HG02763 (cell line): ENCODE data around the gene PARP8.
"Not testable (repeated sequence)": the region's sequence is repeated elsewhere in the genome, so short reads cannot be mapped to it uniquely, and the experiment has no call there.

ENCODE experiments used
- ATAC-seq: cut with Tn5 transposase; IDR thresholded peaks from one replicate; pipeline ENCODE4 v1.9.1; 2021; ENCODE audit warnings: mild to moderate bottlenecking, moderate library complexity; ENCODE audit not compliant: unreplicated experiment

Gene PARP8, protein sequence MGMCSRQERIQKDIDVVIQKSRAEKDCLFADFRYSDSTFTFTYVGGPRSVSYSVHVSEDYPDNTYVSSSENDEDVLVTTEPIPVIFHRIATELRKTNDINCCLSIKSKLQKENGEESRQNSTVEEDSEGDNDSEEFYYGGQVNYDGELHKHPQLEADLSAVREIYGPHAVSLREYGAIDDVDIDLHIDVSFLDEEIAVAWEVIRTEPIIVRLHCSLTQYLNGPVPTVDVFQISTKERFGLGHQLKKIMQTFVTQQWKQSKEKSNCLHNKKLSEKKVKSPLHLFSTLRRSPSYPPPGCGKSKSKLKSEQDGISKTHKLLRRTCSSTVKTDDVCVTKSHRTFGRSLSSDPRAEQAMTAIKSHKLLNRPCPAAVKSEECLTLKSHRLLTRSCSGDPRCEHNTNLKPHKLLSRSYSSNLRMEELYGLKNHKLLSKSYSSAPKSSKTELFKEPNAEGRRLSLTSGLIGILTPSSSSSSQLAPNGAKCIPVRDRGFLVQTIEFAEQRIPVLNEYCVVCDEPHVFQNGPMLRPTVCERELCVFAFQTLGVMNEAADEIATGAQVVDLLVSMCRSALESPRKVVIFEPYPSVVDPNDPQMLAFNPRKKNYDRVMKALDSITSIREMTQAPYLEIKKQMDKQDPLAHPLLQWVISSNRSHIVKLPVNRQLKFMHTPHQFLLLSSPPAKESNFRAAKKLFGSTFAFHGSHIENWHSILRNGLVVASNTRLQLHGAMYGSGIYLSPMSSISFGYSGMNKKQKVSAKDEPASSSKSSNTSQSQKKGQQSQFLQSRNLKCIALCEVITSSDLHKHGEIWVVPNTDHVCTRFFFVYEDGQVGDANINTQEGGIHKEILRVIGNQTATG

DNA sequence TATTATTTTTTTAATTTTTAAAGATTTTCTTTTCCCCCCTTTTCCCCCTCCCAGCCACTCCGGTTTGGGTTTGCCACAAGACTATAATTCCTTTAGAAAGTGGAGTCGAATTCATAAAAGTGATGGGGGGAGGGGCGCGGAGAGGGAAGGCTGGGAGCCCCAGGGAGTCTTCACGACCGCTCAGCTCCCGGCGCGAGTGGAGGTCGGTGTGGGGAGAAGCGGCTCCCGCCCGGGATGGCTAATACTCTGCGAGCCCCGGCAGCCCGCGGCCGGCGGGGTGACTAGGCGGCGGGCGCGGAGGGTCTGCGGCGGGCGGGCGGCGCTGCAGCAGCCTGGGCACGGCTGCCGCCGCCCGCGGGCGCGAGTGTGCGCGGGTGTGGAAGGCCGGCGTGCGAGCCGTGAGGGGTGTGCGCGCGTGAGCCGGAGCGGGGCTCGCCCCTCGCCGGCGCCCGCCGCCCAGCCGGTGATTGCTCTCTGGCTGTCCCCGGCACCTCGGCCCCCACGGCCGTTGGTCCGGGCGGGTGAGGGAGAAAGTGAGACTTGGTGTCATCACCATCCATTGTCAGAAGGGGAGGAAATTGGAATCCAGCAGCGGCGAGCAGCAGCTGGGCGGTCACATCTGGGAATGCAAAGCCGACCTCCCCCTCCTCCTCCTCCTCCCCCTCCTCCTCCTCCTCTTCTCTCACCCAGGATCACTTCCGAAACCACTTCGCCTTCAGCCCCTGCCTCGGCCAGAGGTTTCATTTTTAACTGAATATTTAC, at the start of gene PARP8:
Gene PARP8, plus strand, starts transcription at position 377 of the 762 bp plus-strand sequence. CDS start 459 bp downstream, outside the sequence.
- ATAC-seq: peak; percentile 52

DNA sequence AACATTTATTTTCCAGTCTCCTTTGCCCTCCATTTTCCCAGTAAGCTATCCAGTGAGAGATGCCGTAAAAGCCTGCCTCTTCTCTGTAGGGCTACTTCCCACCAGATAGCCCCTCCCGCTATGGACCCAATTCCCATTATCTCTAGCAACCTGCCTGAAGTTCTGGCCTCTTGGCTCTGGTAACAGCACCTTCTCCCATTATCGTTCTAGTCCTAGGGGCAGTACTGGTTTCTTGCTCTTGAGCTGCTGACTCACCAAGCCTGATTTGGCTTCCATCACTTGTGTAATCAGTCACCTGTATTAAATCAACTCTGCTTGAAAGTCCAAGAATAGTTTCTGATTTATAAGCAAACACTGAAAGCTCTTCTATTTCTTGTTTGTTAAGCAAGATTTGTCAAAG, 42.8 kb upstream of the PARP8 start:
- ATAC-seq: no peak

DNA sequence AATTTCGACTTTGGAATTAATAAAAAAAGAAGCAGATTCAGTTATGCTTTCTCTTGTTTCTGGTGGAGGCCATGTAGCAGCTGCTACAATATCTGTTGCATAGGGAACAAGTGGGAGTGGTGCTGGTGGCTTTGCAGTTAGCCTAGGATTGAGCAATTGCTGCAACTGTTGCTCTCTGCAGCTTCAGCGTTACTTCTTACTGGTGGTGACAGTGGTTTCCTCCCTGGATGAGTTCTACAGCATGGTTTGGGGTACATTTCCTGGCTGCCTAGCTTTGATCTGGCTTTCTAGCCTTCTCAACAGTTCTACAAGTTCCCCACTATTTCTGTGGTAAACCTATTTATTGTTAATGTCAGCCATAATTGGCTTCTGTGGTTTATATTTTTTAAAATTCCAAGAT, 31.6 kb upstream of the PARP8 start:
- not testable (repeated sequence) for ATAC-seq

DNA sequence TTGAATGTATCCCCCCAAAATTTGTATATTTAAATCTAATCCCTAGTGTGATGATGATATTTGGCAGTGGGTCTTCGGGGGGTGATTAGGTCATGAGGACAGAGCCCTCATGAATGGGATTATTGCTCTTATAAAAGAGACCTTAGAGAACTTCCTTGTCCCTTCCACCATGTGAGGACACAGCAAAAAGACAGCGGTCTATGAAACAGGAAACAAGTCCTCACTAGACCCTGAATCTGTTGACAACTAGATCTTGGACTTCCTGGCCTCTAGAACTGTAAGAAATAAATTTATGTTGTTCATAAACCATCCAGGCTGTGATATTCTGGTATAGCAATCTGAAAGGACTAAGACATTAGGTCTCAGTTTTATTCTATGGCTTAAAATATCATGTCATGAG, 28.9 kb upstream of the PARP8 start:
- not testable (repeated sequence) for ATAC-seq

DNA sequence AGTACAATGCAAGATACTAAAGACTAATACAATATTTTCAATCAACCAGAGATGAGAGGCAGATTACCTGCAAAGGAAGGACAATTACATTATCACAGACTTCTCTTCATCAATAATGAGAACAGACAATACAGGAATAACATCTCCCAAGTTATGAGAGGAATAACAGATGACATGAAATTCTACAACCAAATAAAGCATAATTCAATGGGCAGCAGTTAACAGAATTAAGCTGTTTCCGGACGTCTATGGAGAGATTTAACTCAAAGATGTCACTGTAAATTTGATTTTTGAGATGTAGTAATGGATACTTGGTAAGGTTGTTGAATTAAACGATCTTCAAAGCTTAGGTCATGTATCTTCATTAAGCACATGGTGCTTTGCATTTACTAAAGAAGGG, 19.8 kb upstream of the PARP8 start:
- ATAC-seq: no peak

DNA sequence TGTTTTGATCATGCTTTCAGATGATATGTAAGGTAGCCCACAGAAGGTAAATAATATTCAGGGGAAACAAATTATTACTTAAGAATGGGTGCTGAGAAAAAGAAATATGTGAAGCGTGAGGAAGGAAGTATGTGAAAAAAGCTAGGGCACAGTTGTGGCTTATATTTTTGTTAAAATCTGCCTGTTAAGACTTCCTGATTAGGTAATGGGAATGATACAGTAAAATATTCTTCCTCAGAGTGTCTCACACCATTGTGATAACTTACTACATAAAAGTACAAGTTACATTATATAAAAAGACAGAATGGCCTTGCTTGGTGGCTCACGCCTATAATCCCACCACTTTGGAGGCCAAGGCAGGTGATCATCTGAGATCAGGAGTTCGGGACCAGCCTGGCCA, 18.7 kb upstream of the PARP8 start:
- no peak for ATAC-seq

DNA sequence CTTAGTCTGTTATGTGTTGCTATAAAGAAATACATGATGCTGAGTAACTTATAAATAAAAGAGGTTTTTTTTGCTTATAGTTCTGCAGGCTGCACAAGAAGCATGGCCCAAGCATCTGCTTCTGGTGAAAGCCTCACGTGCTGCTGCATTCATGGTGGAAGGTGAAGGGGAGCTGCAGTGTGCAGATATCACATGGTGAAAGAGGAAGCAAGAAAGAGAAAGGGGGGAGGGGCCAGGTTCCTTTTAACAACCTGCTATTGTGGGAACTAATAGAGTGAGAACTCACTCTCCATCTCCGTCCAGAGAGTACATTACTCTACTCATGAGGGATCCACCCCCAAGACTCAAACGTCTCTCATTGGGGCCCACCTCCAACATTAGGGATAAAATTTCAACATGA, 12.5 kb upstream of the PARP8 start:
- peak; percentile 96 for ATAC-seq

DNA sequence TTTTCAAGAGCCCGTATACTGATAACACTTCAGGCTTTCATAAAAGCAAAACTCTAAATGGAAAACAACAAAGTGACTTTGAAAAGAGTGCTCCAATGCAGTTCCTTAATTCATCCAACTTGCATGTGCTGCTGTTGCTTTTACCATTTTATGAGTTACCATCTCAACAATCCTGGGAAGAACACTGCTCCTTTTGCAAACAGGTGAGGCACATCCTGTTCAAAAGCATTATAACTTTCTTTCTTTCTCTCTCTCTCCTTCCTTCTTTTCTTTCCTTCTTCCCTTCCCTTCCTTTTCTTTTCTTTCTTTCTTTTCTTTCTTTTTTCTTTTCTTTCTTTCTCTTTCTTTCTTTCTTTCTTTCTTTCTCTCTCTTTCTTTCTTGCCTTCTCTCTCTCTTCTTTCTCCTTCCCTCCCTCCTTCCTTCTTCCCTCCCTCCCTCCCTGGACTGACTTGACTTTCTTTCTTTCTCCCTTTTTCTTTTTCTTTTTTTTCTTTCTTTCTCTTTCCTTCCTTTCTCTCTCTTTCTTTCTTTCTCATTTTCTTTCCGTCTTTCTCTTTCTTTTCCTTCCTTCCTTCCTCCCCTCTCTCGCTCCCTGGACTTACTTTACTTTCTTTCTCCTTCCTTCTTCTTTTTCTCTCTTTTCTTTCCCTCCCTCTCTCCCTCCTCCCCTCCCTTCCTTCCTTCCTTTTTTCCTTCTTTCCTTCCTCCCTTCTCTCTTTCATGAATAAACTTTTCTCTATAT, 11.2 kb upstream of the PARP8 start:
- ATAC-seq: no peak

DNA sequence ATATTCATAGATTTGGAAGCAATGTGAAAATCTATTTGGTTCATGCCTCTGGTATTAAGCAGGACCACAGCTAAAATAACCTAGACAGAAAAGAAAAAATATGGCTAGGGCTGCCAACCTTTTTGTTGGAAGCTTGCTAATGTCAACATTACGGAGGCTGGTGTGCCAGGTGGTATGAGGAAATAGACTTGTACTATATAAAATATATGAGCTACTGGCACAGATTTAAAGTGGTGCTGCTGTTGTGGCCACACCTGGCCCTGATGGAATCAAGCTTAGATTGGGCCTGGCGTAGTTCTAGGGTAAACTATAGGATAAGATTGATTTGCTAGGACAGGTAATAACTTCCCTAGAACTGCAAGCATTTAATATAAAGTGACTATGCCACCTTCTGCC, 10.6 kb upstream of the PARP8 start:
- no peak for ATAC-seq

DNA sequence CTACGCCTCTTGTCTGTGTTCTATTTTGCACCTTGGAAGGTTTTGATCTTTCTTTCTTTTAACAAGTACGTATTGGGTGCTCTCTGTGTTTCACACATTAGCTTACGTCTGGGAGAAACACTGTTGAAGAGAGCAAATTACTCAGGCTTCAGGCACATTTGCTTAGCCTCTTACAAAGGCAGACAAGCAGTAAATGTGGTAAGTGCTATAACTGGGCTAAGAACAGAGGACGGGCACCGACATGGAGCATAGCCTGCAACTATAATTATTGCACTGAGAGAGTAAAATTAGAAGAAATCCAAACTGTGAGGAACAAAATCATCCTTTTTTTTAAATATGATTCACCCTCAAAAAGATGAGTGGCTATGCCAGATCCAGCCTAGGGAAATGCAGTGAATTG, 9.4 kb upstream of the PARP8 start:
- no peak for ATAC-seq

DNA sequence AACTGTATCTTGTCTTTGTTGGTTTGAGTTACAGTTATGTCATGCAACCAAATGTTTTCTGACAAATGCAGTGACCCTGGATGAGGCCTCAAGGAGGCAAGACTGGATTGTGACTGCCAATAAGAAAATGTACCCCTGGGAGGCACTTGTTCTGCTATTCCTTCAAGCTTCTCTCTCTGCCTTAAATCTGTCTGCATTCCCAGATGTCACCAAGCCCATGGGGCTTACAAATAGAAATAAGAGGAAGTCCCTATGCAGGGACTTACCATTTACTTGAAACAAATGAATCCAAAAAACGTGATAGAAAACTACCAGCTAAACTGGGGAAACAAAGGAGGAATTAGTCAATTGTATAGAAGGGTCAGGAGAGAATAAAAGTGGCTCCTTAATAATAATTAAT, 8.2 kb upstream of the PARP8 start:
- ATAC-seq: no peak

DNA sequence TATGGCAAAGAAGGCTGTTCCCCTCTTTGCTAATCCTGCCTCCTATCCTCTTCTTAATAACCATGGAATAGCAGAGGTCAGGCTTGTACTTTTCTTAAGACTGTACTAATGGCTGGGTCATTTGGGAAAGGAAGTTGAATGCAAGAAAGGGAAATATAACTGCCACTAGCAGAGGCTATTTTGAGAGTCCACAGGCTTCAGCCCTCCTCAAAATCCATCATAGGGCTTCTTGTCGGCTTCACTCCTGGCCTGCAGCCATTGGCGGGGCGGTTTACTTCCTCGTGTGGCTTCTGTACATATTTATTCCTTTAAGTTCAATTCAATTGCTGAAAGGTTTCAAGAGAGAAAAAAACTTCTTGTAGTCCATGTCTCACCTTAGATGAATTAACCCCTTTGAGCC, 2.8 kb upstream of the PARP8 start:
- ATAC-seq: no peak

DNA sequence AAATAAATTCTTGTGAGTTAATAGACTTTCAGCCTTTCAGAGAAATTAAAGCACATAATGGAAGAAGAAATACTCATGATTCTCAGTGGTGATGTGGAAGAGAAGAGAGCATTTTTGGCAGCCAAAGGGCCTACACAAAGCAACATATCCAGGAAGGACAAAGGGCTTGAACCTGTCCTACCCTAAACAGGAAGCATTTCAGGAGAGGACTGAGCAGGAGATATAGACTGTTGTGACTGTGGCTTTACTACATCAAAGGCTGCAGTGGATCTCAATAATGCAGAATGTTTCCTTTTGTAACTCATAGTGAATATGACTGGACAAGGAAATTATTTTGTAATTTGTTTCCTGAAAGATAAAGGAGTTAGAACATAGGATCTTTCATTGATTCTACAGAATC, 1.3 kb upstream of the PARP8 start:
- no peak for ATAC-seq

DNA sequence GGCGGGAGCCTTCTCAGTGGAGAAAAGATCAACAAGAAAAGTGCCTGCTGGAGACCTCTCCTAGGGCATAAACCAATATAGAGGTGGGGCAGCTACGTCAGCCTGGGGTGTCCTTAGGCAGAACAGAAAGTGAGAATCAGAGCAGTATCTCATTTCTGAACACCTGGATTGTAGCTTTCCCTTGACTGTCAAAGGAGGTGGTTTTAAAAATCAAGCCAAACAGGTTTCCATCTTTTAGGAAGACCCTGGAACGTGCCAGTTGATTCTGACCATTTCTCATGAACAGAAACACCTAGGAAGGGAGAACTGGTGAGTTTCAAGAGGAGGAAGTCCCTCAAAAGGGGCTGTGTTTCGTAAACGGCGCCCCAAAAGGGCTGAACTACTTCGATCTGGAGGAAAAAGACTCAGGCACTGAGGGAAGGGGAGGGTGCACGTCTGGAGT, 655 bp upstream of the PARP8 start:
- not testable (repeated sequence) for ATAC-seq

DNA sequence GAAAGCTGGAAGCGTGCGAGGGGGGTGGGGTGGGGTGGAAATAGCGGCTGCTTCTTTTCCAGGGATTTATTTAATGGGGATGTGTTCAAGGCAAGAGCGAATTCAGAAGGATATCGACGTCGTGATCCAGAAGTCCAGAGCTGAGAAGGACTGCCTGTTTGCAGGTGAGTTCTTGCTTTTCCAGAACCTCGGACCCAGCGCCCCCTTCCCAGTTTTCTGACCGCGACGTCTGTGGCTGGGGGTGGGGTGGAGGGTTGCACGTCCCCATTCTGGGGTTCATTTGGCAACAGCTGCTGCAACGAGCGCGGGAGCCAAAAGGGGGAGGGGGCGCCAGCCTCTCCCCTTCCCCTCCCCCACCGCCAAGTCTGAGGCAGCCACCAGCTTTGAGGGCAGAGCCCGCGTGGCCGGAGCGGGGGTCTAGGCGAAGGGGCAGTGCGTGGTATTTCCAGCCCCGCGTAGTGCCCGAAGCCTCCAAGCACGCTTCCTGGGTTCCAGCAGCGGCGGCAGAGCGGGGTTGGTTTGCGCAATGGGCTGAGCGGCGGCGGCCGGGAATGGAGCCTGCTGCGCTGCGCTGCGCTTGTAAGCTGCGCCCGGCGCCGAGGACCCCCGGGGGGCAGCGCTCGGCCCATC, 701 bp downstream of the PARP8 start:
- ATAC-seq: peak; percentile 32

DNA sequence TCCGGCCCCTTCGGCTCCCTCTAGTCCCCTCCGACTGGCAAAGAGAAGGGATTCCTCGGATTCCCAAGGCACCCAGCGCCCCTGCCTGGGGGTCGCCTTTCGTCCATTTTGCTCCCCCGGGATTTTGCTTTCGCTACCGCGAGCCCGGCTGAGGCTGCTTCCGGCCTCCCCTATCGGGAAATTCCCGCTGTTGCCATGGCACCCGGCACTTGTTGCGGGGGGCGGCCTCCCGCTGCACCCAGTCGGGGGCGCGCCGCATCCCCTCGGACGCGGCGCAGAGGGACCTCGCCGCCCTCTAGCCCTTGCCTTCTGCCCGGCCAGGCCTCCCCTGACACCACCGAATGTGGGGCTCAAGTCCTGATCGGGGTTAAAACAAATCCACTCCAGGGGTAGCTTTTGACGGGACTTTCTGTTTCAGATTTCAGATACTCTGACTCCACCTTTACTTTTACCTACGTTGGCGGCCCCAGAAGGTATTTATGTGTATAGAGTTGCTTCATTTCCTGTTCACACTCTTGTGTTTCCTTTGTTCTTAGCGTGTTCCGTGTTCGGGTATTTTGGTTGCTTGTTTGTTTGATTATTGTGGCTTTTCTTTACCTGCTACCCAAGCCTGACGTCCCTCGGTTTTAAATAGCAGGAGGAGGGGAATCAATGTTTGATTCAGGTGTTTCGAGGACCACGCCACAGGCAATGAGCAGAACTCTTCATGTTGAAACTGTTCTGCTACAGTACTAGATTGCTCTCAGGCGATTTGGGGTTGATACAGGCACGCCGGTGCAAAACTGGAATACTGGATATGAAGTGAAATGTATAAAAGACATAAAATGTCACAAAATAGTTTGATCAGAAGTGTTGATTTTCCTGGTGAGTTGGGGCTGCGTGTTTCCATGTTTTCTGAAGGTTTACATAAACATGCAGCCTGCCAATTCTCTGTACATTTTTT, 1.5 kb downstream of the PARP8 start:
- peak; percentile 83 for ATAC-seq

DNA sequence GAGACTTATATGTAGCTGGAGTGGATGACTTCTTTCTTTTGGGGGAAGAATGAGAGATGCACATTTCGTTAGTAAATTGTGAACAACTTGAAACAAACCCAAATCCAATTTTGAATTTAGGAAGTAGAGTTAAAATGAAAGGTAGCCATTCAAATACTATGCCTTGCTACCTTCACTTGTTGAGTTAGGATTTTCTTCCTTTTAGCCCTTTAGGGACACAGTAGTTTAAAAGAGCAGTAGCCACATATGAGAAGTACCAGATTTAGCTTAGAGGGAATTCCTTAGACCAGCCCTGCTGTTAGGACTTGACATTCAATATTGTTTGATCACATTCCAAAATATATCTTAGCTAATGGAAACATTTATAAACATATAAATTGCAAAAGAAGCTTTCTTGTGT, 2.2 kb downstream of the PARP8 start:
- ATAC-seq: not testable (repeated sequence)

DNA sequence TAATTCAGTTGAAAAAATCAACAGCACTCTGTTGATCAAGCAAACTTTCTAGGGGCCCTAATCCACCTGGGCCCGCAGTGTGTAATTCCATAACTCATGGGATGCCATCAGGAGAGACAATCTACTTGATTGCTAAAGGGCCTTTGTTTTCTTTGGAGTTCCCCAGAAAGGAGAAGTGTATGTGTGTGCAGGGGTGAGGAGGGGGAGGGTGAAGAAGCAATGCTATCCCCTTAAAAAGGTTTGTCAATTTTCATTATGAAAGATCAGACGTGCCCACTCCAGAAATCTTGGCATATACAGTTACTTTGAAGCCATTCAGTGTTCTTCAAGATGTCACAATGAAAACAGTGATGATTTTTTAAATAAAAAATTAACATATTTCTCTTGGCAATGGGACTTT, 6.2 kb downstream of the PARP8 start:
- no peak for ATAC-seq

DNA sequence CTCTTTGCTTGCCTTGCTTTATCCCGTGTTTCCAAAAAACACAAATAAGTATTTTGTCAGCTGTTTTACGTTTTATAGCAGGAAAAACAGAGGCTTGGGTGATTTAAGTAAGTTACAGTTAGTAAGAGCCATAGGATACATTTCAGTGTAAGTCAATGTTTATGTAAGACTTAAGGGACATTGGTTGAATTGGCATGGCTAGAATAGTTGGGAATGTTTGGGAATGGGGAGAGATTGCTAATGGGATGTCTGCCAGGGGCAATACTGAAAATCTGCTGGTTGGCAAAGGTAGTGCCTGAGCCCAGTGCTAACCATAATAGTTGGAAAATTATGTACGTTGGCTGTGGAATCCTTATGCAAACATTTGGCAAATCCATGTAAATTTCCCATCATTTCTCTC, 7.0 kb downstream of the PARP8 start:
- not testable (repeated sequence) for ATAC-seq
